ENCODE measurements around the gene ZC3H12D. TPM values are rescaled to one million over a fixed set of nuclear protein-coding genes. Genes with fewer than 3 reads are reported as not detected.
"Not testable (repeated sequence)": the region's sequence is repeated elsewhere in the genome, so short reads cannot be mapped to it uniquely, and the experiment has no call there.

ZC3H12D gene
- total RNA-seq (2014; rRNA removed; shearing (Covaris generic)), result 0.48 and 0.98 TPM in 2 replicates

GRCh38 chr6:149484733-149485700 is at the start of gene ZC3H12D:
ZC3H12D (minus strand) TSS chr6:149485014; CDS start chr6:149474543, 10,471 bp downstream.
- peak; percentile 93 for DNase-seq (ENCODE audit: low read depth)

- no peak for DNase-seq (ENCODE audit: low read depth)
Observed at GRCh38 chr6:149529650-149530049, 44.8 kb upstream of the ZC3H12D start.

GRCh38 chr6:149515494-149515893 is 30.7 kb upstream of the ZC3H12D start:
- DNase-seq (ENCODE audit: low read depth), result no peak

- peak; percentile 26 for DNase-seq (ENCODE audit: low read depth)
Observed at GRCh38 chr6:149513915-149514314, 29.1 kb upstream of the ZC3H12D start.

- DNase-seq (ENCODE audit: low read depth), result no peak
Observed at GRCh38 chr6:149510793-149511512, 26.1 kb upstream of the ZC3H12D start.

- DNase-seq (ENCODE audit: low read depth), result no peak
Observed at GRCh38 chr6:149508485-149508884, 23.7 kb upstream of the ZC3H12D start.

- DNase-seq (ENCODE audit: low read depth), result no peak
Observed at GRCh38 chr6:149503872-149504271, 19.1 kb upstream of the ZC3H12D start.

GRCh38 chr6:149503276-149503675 is 18.5 kb upstream of the ZC3H12D start:
- DNase-seq (ENCODE audit: low read depth), result no peak

GRCh38 chr6:149501768-149502167 is 17.0 kb upstream of the ZC3H12D start:
- DNase-seq (ENCODE audit: low read depth), result no peak

- DNase-seq (ENCODE audit: low read depth), result no peak
Observed at GRCh38 chr6:149501201-149501600, 16.4 kb upstream of the ZC3H12D start.

GRCh38 chr6:149500096-149500495 is 15.3 kb upstream of the ZC3H12D start:
- no peak for DNase-seq (ENCODE audit: low read depth)

GRCh38 chr6:149499066-149499465 is 14.3 kb upstream of the ZC3H12D start:
- peak; percentile 81 for DNase-seq (ENCODE audit: low read depth)

- DNase-seq (ENCODE audit: low read depth), result no peak
Observed at GRCh38 chr6:149497365-149497764, 12.6 kb upstream of the ZC3H12D start.

GRCh38 chr6:149496597-149496996 is 11.8 kb upstream of the ZC3H12D start:
- peak; percentile 75 for DNase-seq (ENCODE audit: low read depth)

GRCh38 chr6:149495349-149496016 is 10.7 kb upstream of the ZC3H12D start:
- DNase-seq (ENCODE audit: low read depth), result not testable (repeated sequence)

- DNase-seq (ENCODE audit: low read depth), result not testable (repeated sequence)
Observed at GRCh38 chr6:149494810-149495209, 10.0 kb upstream of the ZC3H12D start.

GRCh38 chr6:149493761-149494320 is 9.0 kb upstream of the ZC3H12D start:
- no peak for DNase-seq (ENCODE audit: low read depth)

- no peak for DNase-seq (ENCODE audit: low read depth)
Observed at GRCh38 chr6:149492798-149493343, 8.1 kb upstream of the ZC3H12D start.

GRCh38 chr6:149489967-149490366 is 5.2 kb upstream of the ZC3H12D start:
- no peak for DNase-seq (ENCODE audit: low read depth)

- no peak for DNase-seq (ENCODE audit: low read depth)
Observed at GRCh38 chr6:149488815-149489214, 4.0 kb upstream of the ZC3H12D start.

GRCh38 chr6:149487316-149487715 is 2.5 kb upstream of the ZC3H12D start:
- no peak for DNase-seq (ENCODE audit: low read depth)
